SU-DHL-6 (cell line): Measurements from ENCODE around the gene SH3PXD2B.

Source experiments
- H2AFZ ChIP-seq: fragments of 200-600 bp; sonication (generic); 2 replicates; pipeline ENCODE4 v1.6.1; 2014; ENCODE audit warnings: low read depth, mild to moderate bottlenecking, moderate library complexity, mixed read lengths, antibody characterized with exemption, low read length; ENCODE audit not compliant: severe bottlenecking
- H3F3A ChIP-seq: fragments of 200-600 bp; shearing (Covaris generic); 2 replicates; pipeline ENCODE4 v1.6.0; 2016; ENCODE audit warnings: antibody characterized with exemption, mild to moderate bottlenecking; ENCODE audit not compliant: insufficient read depth
- H3K27ac ChIP-seq: fragments of 200-600 bp; sonication (generic); 2 replicates; pipeline ENCODE4 v1.5.1; 2016; ENCODE audit warnings: low read depth, mild to moderate bottlenecking, low read length, moderate library complexity, mixed read lengths
- H3K27me3 ChIP-seq: fragments of 200-600 bp; sonication (generic), shearing (Covaris generic); 2 replicates; pipeline ENCODE4 v1.6.0; 2014; ENCODE audit warnings: mild to moderate bottlenecking, low read length
- H3K36me3 ChIP-seq: fragments of 200-600 bp; sonication (generic); 2 replicates; pipeline ENCODE4 v1.6.1; 2014; ENCODE audit warnings: mild to moderate bottlenecking, low read length, mixed read lengths
- H3K4me2 ChIP-seq: fragments of 300-600, 200-600 bp; shearing (Covaris generic), sonication (generic); 2 replicates; pipeline ENCODE4 v1.6.0; 2014; ENCODE audit warnings: low read length, low read depth, mild to moderate bottlenecking; ENCODE audit not compliant: poor library complexity, severe bottlenecking
- H3K4me3 ChIP-seq: fragments of 200-600 bp; sonication (generic); 2 replicates; pipeline ENCODE4 v1.5.1; 2014; ENCODE audit warnings: antibody characterized with exemption, low read length, mild to moderate bottlenecking, mixed read lengths; ENCODE audit not compliant: insufficient read depth, poor library complexity, severe bottlenecking
- H3K79me2 ChIP-seq: fragments of 200-600 bp; sonication (generic); 2 replicates; pipeline ENCODE4 v1.6.1; 2014; ENCODE audit warnings: mild to moderate bottlenecking, low read length, moderate library complexity; ENCODE audit not compliant: insufficient read depth
- H3K9ac ChIP-seq: fragments of 200-600 bp; sonication (generic); 2 replicates; pipeline ENCODE4 v1.7.0; 2014; ENCODE audit warnings: mild to moderate bottlenecking, low read length
- H3K9me2 ChIP-seq: fragments of 200-600 bp; sonication (generic); replicated peaks from 2 replicates; pipeline ENCODE4 v1.6.1; 2014; ENCODE audit warnings: low read length; ENCODE audit not compliant: insufficient read depth
- H3K9me3 ChIP-seq: fragments of 200-600 bp; sonication (generic); 2 replicates; pipeline ENCODE4 v1.6.1; 2014; ENCODE audit warnings: low read length, mixed read lengths; ENCODE audit not compliant: insufficient read depth
- H4K20me1 ChIP-seq: fragments of 200-600 bp; sonication (generic); 2 replicates; pipeline ENCODE4 v1.6.1; 2014; ENCODE audit warnings: low read depth, mild to moderate bottlenecking, antibody characterized with exemption, low read length, moderate library complexity, mixed read lengths
- EZH2phosphoT487 ChIP-seq: fragments of 200-600 bp; sonication (generic), shearing (Covaris generic); conservative IDR thresholded peaks from 2 replicates; pipeline ENCODE4 v1.6.1; 2018; ENCODE audit warnings: mild to moderate bottlenecking, antibody characterized with exemption, low read length, moderate library complexity, mixed read lengths
- TF ChIP-seq, protein P1 (sequence below): fragments of 200-600 bp; sonication (generic); IDR thresholded peaks from one replicate; pipeline ENCODE4 v1.5.1; 2017; ENCODE audit warnings: antibody characterized with exemption, mild to moderate bottlenecking, low read length, moderate library complexity; ENCODE audit not compliant: insufficient read depth, poor library complexity, severe bottlenecking

Gene SH3PXD2B

DNA sequence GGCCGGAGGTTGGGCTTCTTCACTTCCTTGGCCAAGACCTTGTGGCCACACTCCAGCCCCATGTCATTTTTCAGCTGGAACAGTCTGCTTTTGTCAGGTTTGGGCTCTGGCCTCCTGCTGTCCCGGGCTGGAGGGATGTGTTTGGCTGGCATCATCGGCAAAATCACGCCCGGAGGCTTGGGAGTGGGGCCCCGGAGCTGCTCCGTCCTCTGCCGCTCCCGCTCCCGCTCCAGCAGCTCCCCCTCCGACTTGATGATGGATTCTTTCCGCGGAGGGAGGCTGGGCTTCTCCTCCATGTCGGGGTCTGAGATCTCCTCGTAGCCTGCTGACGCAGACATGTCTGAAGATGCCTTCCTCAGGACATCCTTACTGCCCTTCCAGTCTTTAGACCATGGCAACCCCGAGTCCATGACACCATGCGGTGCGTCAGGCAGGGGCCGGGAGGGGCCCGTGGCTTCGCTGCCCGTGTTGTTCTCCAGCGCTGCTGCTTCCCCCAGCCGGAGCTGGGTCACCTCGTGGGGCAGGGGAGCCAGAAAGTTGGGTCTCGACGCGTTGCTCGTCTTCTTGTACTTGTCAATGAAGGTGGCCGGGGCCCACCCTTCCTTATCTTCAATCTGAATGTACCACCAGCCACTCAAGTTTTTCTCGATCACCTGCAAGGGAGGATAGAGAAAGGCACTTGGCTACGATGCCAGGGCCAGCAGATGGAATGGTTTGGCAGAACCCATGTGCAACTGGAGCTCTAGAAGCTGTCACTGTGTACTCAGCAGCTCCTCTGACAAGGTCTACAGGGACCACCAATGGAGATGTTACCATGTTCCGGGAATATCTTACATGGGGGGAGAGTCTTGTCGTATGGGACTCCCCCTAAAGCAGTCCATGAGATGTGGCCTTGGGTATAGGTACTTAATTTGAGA, 114.8 kb downstream of the SH3PXD2B start:
- no peaks in the 10 kb centered on the region for H3K27me3 ChIP-seq
- no peak overlapping the region for H2AFZ ChIP-seq
- no peak overlapping the region for H3K9ac ChIP-seq
- H3K9me2 ChIP-seq: no peaks in the 10 kb centered on the region
- no peaks in the 10 kb centered on the region for H3K79me2 ChIP-seq
- no peaks in the 10 kb centered on the region for H3K9me3 ChIP-seq
- H3K27ac ChIP-seq: no peak overlapping the region
- TF ChIP-seq, protein P1, sequence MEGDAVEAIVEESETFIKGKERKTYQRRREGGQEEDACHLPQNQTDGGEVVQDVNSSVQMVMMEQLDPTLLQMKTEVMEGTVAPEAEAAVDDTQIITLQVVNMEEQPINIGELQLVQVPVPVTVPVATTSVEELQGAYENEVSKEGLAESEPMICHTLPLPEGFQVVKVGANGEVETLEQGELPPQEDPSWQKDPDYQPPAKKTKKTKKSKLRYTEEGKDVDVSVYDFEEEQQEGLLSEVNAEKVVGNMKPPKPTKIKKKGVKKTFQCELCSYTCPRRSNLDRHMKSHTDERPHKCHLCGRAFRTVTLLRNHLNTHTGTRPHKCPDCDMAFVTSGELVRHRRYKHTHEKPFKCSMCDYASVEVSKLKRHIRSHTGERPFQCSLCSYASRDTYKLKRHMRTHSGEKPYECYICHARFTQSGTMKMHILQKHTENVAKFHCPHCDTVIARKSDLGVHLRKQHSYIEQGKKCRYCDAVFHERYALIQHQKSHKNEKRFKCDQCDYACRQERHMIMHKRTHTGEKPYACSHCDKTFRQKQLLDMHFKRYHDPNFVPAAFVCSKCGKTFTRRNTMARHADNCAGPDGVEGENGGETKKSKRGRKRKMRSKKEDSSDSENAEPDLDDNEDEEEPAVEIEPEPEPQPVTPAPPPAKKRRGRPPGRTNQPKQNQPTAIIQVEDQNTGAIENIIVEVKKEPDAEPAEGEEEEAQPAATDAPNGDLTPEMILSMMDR: no peak
- no peak overlapping the region for H3K4me3 ChIP-seq
- H4K20me1 ChIP-seq: no peaks in the 10 kb centered on the region
- no peaks in the 10 kb centered on the region for H3F3A ChIP-seq
- H3K36me3 ChIP-seq: no peaks in the 10 kb centered on the region
- no peak overlapping the region for H3K4me2 ChIP-seq

DNA sequence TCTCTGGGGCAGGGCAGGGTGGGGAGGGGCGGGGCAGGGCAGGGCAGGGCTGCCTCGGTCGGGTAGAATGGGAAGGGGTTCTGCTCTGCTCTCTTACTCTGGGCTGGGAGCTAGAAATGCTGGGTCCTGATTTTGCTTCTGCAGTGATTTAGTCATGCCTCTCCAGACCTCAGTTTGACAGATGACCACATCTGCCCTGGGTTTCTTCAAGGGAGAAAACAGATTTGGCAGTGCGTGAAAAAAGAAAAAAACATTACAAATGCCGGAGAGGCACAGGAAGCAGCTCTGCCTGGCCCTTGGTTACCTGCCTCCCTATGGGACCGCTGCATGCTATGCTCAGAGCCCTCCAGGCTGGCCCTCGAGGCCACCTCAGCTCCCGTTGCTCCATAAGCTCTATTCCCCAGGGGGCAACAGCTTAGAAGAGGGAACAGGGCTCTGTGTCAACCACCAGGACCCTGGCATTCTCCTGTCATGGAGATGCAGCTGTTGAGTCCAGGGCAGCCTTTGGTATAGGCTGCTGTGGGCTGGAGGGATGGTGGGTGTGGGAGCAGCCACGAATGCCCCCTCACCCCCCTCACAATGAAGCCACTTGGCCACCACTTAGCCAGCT, 117.5 kb downstream of the SH3PXD2B start:
- Histone ChIP-seq H3F3A (no peaks in the 10 kb centered on the region), H2AFZ (no peak overlapping the region), H3K79me2 (no peaks in the 10 kb centered on the region), H3K4me3 (no peak overlapping the region), H3K27me3 (no peaks in the 10 kb centered on the region), H3K36me3 (no peaks in the 10 kb centered on the region), H3K27ac (no peak overlapping the region), H3K9me2 (no peaks in the 10 kb centered on the region), H4K20me1 (no peaks in the 10 kb centered on the region), H3K9me3 (no peaks in the 10 kb centered on the region), H3K4me2 (no peak overlapping the region), H3K9ac (no peak overlapping the region)
- TF ChIP-seq EZH2phosphoT487: no peak
- TF ChIP-seq, protein P1: no peak

DNA sequence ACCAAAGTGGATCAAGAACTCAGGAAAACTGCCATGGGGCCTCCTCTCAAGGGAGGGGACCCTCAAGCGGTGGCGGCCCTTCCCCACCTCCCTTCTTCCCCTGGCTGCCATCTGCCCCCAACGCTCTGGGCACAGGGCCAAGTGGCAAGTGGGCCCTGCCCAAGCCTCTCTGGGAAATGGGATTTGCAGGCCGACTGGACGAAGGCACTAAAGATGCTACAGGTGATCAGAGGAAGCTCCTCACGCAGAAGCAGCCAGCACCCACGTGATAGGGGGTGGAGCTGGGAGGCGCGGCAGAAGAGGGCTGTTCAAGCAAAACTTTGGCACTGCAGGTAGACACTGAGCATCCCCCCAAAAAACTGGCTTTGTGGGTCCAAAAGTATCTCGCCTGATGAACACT, 118.1 kb downstream of the SH3PXD2B start:
- Histone ChIP-seq H3K36me3 (no peaks in the 10 kb centered on the region), H4K20me1 (no peaks in the 10 kb centered on the region), H3K9ac (no peak overlapping the region), H3K4me3 (no peak overlapping the region), H3K9me2 (no peaks in the 10 kb centered on the region), H3K79me2 (no peaks in the 10 kb centered on the region), H3K4me2 (no peak overlapping the region), H3K27ac (no peak overlapping the region), H3K9me3 (no peaks in the 10 kb centered on the region), H3F3A (no peaks in the 10 kb centered on the region), H2AFZ (no peak overlapping the region), H3K27me3 (no peaks in the 10 kb centered on the region)
- TF ChIP-seq EZH2phosphoT487: no peak
- TF ChIP-seq, protein P1: no peak
